Measurements from ENCODE around the gene FNBP1.
"Not testable (repeated sequence)": the region's sequence is repeated elsewhere in the genome, so short reads cannot be mapped to it uniquely, and the experiment has no call there.

Gene FNBP1

GRCh38 chr9:129988607-129989361, 54.2 kb downstream of the FNBP1 start:
- DNase-seq (ENCODE audit: low read depth): no peak

GRCh38 chr9:129987941-129988340, 55.0 kb downstream of the FNBP1 start:
- TF ChIP-seq CTCF (IDR thresholded peaks at IDR 0.05; ENCODE audit: low read depth, low read length) (no peak), MAX (IDR thresholded peaks at IDR 0.05; ENCODE audit: low read depth, low read length) (no peak), POLR2A (IDR thresholded peaks at IDR 0.05; ENCODE audit: extremely low read depth, insufficient read length) (no peak), MYC (IDR thresholded peaks at IDR 0.05; ENCODE audit: low read depth, low read length) (no peak)
- DNase-seq (ENCODE audit: low read depth): no peak
- no peak overlapping the region for H3K4me3 ChIP-seq (ENCODE audit: low read depth, low read length)

More at GRCh38 chr9:129988607-129989361, 54.2 kb downstream of the FNBP1 start:
- no peak overlapping the region for H3K4me3 ChIP-seq (ENCODE audit: low read depth, low read length)
- TF ChIP-seq POLR2A (IDR thresholded peaks at IDR 0.05; ENCODE audit: extremely low read depth, insufficient read length) (no peak), MAX (IDR thresholded peaks at IDR 0.05; ENCODE audit: low read depth, low read length) (no peak), MYC (IDR thresholded peaks at IDR 0.05; ENCODE audit: low read depth, low read length) (no peak), CTCF (IDR thresholded peaks at IDR 0.05; ENCODE audit: low read depth, low read length) (no peak)

GRCh38 chr9:129987047-129987446, 55.9 kb downstream of the FNBP1 start:
- no peak for DNase-seq (ENCODE audit: low read depth)
- H3K4me3 ChIP-seq (ENCODE audit: low read depth, low read length): no peak overlapping the region
- TF ChIP-seq POLR2A (IDR thresholded peaks at IDR 0.05; ENCODE audit: extremely low read depth, insufficient read length): no peak
- no peak for TF ChIP-seq MAX (IDR thresholded peaks at IDR 0.05; ENCODE audit: low read depth, low read length)
- no peak for TF ChIP-seq CTCF (IDR thresholded peaks at IDR 0.05; ENCODE audit: low read depth, low read length)
- no peak for TF ChIP-seq MYC (IDR thresholded peaks at IDR 0.05; ENCODE audit: low read depth, low read length)

- DNase-seq (ENCODE audit: low read depth); H3K4me3 ChIP-seq (ENCODE audit: low read depth, low read length): not testable (repeated sequence)
These were observed 58.4 kb downstream of the FNBP1 start for GRCh38 chr9:129984589-129984988.

GRCh38 chr9:129983891-129984290, 59.1 kb downstream of the FNBP1 start:
- TF ChIP-seq POLR2A (IDR thresholded peaks at IDR 0.05; ENCODE audit: extremely low read depth, insufficient read length) (no peak), CTCF (IDR thresholded peaks at IDR 0.05; ENCODE audit: low read depth, low read length) (no peak), MAX (IDR thresholded peaks at IDR 0.05; ENCODE audit: low read depth, low read length) (no peak), MYC (IDR thresholded peaks at IDR 0.05; ENCODE audit: low read depth, low read length) (no peak)
- no peak overlapping the region for H3K4me3 ChIP-seq (ENCODE audit: low read depth, low read length)
- DNase-seq (ENCODE audit: low read depth): no peak

GRCh38 chr9:129981180-129981907, 61.6 kb downstream of the FNBP1 start:
- no peak for TF ChIP-seq MYC (IDR thresholded peaks at IDR 0.05; ENCODE audit: low read depth, low read length)
- TF ChIP-seq POLR2A (IDR thresholded peaks at IDR 0.05; ENCODE audit: extremely low read depth, insufficient read length): no peak
- TF ChIP-seq CTCF (IDR thresholded peaks at IDR 0.05; ENCODE audit: low read depth, low read length): no peak
- no peak for TF ChIP-seq MAX (IDR thresholded peaks at IDR 0.05; ENCODE audit: low read depth, low read length)
- no peak overlapping the region for H3K4me3 ChIP-seq (ENCODE audit: low read depth, low read length)
- no peak for DNase-seq (ENCODE audit: low read depth)

- H3K4me3 ChIP-seq (ENCODE audit: low read depth, low read length); DNase-seq (ENCODE audit: low read depth): not testable (repeated sequence)
These were observed 62.8 kb downstream of the FNBP1 start for GRCh38 chr9:129980224-129980623.
